Activated CD4-positive, alpha-beta T cell treated with anti-CD3 and anti-CD28 coated beads, Interleukin-2, Interleukin-4, amounts not matched to agents 100 ng/mL and 50 ng/mL, durations not matched to agents 16 hours and 8 hours (primary cell): ENCODE data around the gene HHATL.

Experiments used
- DNase-seq: peaks from one replicate; pipeline ENCODE4 v3.0.0-alpha.2; 2020; ENCODE audit warnings: low spot score

Gene HHATL

DNA sequence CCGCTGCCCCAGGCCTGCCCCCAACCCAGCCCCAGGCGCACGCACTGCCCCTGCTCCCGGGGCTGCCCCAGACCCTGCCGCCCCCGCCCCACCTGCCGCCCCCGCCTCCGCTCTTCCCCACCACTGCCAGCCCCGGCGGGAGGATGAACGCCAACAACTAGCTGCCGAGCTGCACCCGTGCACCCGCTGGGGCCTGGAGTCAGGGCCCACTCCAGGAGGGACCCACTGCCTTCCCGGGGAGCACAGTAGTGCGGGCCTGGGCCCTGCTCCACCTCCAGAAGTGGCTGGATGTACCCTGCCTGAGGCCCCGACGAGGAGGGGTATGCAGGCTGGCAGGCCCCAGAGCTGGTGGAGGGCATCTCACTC lies 38.2 kb downstream of the HHATL start:
- DNase-seq: no peak

DNA sequence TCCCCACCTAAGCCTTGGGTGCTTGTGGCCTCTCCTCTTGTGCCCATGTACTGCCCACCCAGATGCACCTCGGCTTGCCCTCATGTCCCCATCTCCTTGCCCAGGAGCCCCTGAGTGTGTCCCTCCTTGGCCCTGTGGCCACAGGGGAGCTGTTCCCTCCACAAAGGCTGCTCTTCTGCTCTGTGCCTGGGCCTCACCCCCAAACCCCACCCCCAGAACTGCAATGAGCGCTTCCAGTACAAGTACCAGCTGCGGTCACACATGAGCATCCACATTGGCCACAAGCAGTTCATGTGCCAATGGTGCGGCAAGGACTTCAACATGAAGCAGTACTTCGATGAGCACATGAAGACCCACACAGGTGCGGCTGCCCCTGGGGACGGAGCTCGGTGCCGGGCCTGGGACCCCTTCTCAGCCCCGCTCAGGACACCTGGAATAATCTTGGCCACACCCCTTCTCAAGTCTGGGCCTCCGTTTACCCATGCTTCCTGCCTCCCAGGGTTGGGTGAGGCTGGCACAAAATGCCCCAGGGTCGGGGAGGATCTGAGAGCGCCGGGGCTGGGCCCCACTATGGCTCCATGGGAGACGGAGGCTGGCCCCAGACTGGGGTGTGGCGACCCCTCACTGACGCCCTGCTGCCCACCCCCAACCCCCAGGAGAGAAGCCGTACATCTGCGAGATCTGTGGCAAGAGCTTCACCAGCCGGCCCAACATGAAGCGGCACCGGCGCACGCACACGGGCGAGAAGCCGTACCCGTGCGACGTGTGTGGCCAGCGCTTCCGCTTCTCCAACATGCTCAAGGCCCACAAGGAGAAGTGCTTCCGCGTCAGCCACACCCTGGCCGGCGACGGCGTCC lies 38.8 kb downstream of the HHATL start:
- DNase-seq: no peak

GRCh38 chr3:42662813-42663535 lies 39.6 kb downstream of the HHATL start:
- DNase-seq: no peak

DNA sequence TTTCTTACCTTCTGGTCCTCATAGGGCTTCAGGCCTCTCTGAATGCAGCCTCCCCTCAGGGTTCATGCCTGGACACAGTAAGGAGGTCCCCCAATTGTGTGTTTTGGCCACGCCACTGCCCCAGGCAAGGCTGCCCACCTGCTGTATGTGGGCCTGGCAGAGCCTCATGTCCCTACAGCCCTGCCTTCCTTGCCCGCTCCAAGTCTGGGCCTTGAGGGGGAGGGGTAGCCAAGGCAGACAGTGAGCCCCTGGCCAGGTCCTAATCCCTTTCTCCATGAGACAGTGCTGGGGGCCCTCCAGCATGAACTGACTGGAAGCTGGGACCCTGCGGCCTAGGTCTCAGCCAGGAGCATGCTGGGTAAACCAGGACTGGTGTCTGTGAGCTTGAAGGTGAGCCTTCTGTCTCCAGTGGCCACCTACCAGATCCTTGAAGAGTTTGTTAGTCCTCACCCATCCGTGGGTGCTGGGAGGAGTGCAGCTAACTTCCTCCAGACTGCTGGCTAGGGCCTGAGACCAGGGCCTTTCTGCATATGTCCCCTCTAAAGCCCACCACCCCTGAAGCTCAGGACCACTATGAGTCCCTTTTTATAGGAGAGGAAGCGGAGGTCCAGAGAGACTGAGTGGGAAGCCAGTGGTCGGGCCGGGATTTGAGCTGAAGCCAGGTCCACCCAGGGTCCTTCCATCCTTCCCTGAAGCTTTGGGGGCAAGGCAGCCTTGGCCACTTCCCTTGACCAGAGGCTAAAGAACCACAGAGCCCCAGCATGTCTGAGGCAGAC lies 40.4 kb downstream of the HHATL start:
- DNase-seq: no peak

DNA sequence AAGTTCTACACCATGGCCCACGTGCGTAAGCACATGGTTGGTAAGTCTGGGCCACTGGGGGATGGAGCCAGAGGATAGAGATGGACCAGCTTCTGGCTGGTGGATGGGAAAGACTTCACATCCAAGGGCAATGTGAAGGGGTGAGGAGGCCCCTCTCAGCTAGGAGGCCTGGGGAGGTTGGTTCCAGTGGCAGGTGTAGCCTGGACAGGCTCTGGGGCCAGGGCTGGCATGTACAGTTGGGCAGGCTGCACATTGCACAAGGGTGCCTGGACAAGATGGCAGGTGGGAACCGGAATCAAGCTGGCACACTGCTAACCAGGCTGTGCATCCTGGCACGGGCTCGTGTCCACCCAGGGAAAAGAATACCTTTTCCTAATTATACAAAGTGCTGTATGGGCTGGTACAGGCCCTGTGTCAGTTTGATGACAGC lies 41.0 kb downstream of the HHATL start:
- DNase-seq: no peak

DNA sequence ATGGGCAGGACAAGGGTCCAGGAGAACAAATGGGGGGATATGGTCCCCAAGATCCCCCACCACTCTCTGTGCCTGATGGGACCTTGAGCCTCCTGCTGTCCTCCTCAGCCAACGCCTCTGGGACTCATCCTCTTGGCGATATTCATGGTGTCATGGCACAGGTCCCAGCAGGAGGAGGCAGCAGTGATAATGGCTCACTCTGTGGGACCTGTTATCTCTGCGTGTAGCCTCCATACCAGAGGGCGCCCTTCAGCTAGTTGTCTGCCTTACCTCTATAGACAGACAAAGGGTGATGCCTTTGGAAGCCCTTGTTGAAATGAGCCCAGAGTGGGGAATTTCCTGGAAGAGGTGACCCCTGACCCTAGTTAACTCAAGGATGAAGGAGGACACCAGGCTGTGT lies 41.7 kb downstream of the HHATL start:
- peak; percentile 17 for DNase-seq

- DNase-seq: no peak
Measured at GRCh38 chr3:42660131-42660715, 42.4 kb downstream of the HHATL start.

GRCh38 chr3:42659451-42660130 lies 43.0 kb downstream of the HHATL start:
- DNase-seq: no peak

GRCh38 chr3:42658771-42659390 lies 43.7 kb downstream of the HHATL start:
- DNase-seq: no peak

GRCh38 chr3:42658091-42658770 lies 44.4 kb downstream of the HHATL start:
- no peak for DNase-seq

- DNase-seq: no peak
Measured at GRCh38 chr3:42657675-42658074, 44.9 kb downstream of the HHATL start.

DNA sequence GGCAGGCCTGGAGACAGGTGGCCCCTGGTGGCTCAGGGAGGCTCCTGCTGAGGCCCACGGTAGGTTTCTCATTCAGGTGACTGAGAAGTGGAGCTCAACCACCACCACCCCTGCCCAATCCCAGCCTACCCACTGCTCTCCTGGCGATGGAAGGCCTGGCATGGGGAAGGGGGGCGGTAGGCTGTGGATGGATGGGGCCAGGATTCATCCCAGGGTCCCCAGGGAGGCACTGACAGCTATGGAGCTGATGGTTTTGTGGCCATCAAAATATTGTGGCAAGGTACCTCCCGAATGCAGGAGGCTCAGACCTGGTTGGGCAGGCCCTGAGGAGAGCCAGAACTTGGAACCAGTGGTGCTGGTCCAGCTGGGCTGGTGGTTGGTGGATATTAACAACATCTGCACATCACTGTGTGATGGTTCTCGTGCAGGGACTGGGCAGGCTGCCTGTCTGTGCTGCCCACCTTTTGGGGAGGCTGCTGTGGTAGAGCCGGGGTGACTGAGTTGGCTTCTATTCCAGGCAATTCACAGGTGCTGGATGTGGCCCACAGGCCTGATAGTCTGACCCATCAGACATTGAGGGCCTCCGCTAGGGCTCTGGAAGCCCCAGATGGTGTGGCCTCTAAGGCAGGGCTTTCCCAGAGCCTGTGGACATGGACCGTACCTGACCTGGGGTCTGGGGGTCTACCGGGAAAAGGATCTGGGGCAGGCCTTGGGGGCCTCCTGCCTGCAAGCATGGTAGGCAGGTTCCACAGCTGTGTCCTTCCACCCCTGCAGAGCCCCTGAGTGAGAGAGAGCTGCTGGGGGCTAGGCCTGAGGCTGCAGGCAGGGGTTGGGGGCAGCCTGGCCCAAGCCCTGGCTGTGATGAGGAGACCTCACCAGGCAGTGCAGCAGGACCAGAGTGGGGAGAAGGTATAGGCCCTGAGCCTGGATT lies 45.7 kb downstream of the HHATL start:
- DNase-seq: no peak

GRCh38 chr3:42655980-42656679 lies 46.5 kb downstream of the HHATL start:
- no peak for DNase-seq

GRCh38 chr3:42655331-42655888 lies 47.2 kb downstream of the HHATL start:
- DNase-seq: no peak

DNA sequence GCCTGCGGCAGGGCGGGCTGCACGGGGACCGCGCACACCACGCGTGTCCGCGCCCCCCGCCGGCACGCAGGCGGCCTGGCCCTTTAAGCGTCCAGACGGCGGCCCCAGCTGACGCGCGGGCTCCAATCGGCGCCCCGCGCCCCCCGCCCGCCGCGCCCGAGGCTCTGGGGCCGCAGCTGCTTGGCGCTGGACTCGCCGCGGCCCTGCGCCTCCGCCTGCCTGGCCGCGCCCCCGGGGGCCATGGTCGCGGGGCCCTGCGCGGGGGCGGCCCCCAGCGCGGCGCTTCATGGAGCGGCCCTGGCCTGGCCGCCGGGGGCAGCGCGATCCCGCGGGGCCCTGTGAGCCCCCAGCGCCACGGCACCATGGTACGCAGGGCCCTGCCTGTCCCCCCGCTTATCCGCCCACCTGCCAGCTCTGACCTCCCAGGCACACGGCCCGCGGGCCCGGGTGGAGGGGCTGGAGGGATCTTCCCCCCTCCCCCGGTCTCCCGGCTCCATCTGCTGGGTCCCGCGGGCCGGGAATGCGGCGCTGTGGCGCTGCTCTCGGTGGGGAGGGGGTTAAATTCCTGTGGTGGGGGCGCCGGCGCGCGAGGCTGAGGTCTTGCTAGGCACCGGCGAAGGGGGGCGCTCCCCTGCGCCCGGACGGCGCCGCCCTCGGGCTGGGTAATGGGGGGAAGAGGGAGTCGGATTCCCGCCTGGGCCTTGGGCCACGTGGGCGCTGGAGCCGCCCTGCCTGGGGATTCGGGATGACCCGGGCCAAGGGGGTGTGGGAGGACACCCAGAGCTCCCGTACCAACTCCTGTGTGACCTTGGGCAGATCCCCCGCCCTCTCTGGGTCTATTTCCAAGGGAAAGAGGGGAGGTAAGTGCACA lies 48.0 kb downstream of the HHATL start:
- no peak for DNase-seq

GRCh38 chr3:42653560-42654330 lies 48.9 kb downstream of the HHATL start, which contains the start of gene ZBTB47:
Gene ZBTB47 (plus strand): TSS chr3:42653697. CDS start chr3:42658356, 4,659 bp downstream.
- no peak for DNase-seq

GRCh38 chr3:42653303-42653559 lies 49.4 kb downstream of the HHATL start:
- no peak for DNase-seq
